HepG2 (cell line): ENCODE measurements around the gene LY6G5B. TPM values are rescaled to one million over a fixed set of nuclear protein-coding genes. Genes with fewer than 3 reads are reported as not detected.

Experiments used
- CBFB ChIP-seq: sonication (generic); formaldehyde crosslinking; IDR thresholded peaks from 2 replicates; pipeline ENCODE4 v1.4.0; 2020; ENCODE audit warnings: missing genetic modification reagents
- ERF ChIP-seq: IDR thresholded peaks from 2 replicates; pipeline ENCODE4 v1.6.1; 2018; ENCODE audit warnings: missing biosample characterization, missing genetic modification reagents
- HDAC6 ChIP-seq: fragments of 200-600 bp; sonication (generic); IDR thresholded peaks from 2 replicates; pipeline ENCODE4 v1.7.0; 2017; ENCODE audit warnings: mild to moderate bottlenecking, antibody characterized with exemption, low read length, low read depth
- HES4 ChIP-seq: sonication (generic); formaldehyde crosslinking; IDR thresholded peaks from 2 replicates; pipeline ENCODE4 v1.9.0; 2021; ENCODE audit warnings: mild to moderate bottlenecking, missing genetic modification reagents, borderline replicate concordance
- MAFF ChIP-seq: IDR thresholded peaks from 2 replicates; pipeline ENCODE4 v1.6.1; 2011; ENCODE audit warnings: low read depth, low read length, improper control_type of control experiment
- NFE2L2 ChIP-seq: fragments of 150-350 bp; IDR thresholded peaks from 2 replicates; pipeline ENCODE4 v1.6.1; 2014; ENCODE audit warnings: low read length
- NR2C2 ChIP-seq: sonication (generic); formaldehyde crosslinking; IDR thresholded peaks from 2 replicates; pipeline ENCODE4 v1.4.0; 2020; ENCODE audit warnings: missing genetic modification reagents, mild to moderate bottlenecking, moderate library complexity, borderline replicate concordance
- RARA ChIP-seq: IDR thresholded peaks from 2 replicates; pipeline ENCODE4 v1.6.1; 2016; ENCODE audit warnings: missing genetic modification reagents, missing compliant biosample characterization
- SAFB2 ChIP-seq: sonication (generic); formaldehyde crosslinking; IDR thresholded peaks from 2 replicates; pipeline ENCODE4 v1.5.1; 2020; ENCODE audit warnings: missing genetic modification reagents, low read depth, mild to moderate bottlenecking, borderline replicate concordance
- SMARCE1 ChIP-seq: fragments of 450-650 bp; IDR thresholded peaks from 2 replicates; pipeline ENCODE4 v1.6.1; 2017; ENCODE audit warnings: borderline replicate concordance
- SNAPC4 ChIP-seq: sonication (generic); formaldehyde crosslinking; IDR thresholded peaks from 2 replicates; pipeline ENCODE4 v1.4.0; 2020; ENCODE audit warnings: mild to moderate bottlenecking, missing genetic modification reagents
- TCF12 ChIP-seq, 2 experiments: fragments of 450-650 bp in 1 of 2; sonication (generic) in 1 of 2; formaldehyde crosslinking in 1 of 2; IDR thresholded peaks; 2 replicates each; pipeline versions ENCODE4 v1.6.1 to v1.8.0; 2017 to 2022; ENCODE audit warnings: antibody characterized with exemption in 1 of 2, mild to moderate bottlenecking in 1 of 2, missing genetic modification reagents in 1 of 2, moderate library complexity in 1 of 2
- ZNF12 ChIP-seq: sonication (generic); formaldehyde crosslinking; IDR thresholded peaks from 2 replicates; pipeline ENCODE4 v1.5.0; 2020; ENCODE audit warnings: missing genetic modification reagents
- ZNF710 ChIP-seq: sonication (generic); formaldehyde crosslinking; IDR thresholded peaks from 2 replicates; pipeline ENCODE4 v1.5.0; 2020; ENCODE audit warnings: mild to moderate bottlenecking, missing genetic modification reagents, borderline replicate concordance
- polyA plus RNA-seq, 8 experiments: library from polyadenylated mRNA; depleted of rRNA in 3 of 8; stranded (reverse) in 7 of 8; unstranded in 1 of 8; fragments of >200 nt; fragmentation: Illumina TruSeq in 4 of 8; extraction: Trizol in 4 of 8; gene quantifications; 2 replicates each; pipeline versions ENCODE4 v1.2.1 to v1.2.3, GENCODE V29; 2011 to 2016; ENCODE audit warnings: low read depth in 4 of 8, missing spikeins in 1 of 8, mixed read lengths in 1 of 8; ENCODE audit not compliant: insufficient read depth in 1 of 8
- total RNA-seq, 5 experiments: library from RNA; depleted of rRNA; stranded (reverse); fragments of >200 nt; fragmentation: Illumina TruSeq; extraction: Trizol; gene quantifications; 2 replicates each; pipeline ENCODE4 v1.2.3, GENCODE V29; 2016; ENCODE audit warnings: low read depth in 1 of 5
- TF ChIP-seq, protein P1 (sequence below): sonication (generic); formaldehyde crosslinking; IDR thresholded peaks from 2 replicates; pipeline ENCODE4 v1.5.0; 2020; ENCODE audit warnings: missing genetic modification reagents, mild to moderate bottlenecking, borderline replicate concordance
- TF ChIP-seq, protein P2 (sequence below): sonication (generic); formaldehyde crosslinking; IDR thresholded peaks from 2 replicates; pipeline ENCODE4 v1.5.0; 2020; ENCODE audit warnings: missing genetic modification reagents

Gene LY6G5B
- total and polyA plus RNA-seq, 2 of the 13 experiments (the other 11 are each of a cell fraction or from before 2014, with no cell fraction given): 7.8 to 15.7 TPM

DNA sequence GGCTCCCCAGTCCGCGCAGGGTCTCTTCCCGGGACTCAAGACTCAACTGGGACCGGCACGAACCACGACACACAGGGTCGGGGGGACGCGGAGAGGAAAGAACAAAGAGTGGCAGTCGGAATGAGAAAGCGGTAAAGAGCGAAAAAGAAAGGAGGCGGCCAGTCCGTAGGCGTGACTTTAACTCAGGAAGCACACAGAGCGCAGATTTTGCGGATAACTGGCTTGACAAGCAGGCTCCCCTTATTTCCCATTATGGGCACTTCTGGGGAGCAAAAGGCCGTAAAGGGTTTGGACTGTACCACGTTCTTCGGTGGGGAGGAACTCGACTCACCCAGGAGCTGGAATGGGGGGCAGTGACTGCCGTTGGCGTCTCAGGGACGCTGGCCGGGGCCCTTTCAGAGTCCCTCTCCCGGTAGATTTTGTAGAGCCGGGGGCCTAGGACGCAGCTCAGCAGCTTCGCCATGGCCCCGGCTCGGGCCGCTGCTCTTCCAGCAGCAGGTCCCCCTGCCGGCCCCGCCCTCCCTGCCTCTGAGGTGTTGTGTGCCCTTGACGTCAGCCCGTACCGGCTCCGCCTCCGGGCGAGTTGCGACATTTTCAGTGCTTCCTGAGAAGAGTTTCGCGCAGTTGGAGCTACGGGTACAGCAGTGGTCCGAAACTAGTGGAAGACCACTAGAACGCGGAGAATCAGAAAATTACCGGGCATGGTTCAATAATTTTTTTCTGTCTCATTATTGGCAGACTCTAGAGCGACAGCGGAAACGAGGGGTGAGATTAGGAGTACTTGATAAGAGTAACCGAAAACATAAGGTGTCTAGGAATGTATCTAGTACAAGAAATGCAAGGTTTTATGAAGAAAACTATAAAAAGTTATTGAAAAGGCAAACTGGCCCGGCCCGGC, 33.3 kb downstream of the LY6G5B start, which contains the start of gene ABHD16A (continued):
- peak; percentile 88 for TF ChIP-seq SNAPC4 (CRISPR knock-in tag)
- no peak for TF ChIP-seq MAFF
- no peak for TF ChIP-seq SMARCE1
- no peak for TF ChIP-seq HDAC6
- TF ChIP-seq, protein P1, sequence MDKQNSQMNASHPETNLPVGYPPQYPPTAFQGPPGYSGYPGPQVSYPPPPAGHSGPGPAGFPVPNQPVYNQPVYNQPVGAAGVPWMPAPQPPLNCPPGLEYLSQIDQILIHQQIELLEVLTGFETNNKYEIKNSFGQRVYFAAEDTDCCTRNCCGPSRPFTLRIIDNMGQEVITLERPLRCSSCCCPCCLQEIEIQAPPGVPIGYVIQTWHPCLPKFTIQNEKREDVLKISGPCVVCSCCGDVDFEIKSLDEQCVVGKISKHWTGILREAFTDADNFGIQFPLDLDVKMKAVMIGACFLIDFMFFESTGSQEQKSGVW (CRISPR knock-in tag): no peak
- TF ChIP-seq HES4 (CRISPR knock-in tag): no peak
- TF ChIP-seq ZNF710 (CRISPR knock-in tag): peak; percentile 86; the same call in 1 of the 2 replicates
- TF ChIP-seq SAFB2: no peak; the same call in 1 of the 2 replicates
- peak; percentile 55; the same call in 1 of the 2 replicates for TF ChIP-seq ZNF12 (CRISPR knock-in tag)
- no peak for TF ChIP-seq TCF12 (IDR thresholded peaks at IDR 0.05)
- no peak; the same call in 1 of the 2 replicates for TF ChIP-seq TCF12 (CRISPR knock-in tag; IDR thresholded peaks at IDR 0.05)
- peak; percentile 93 for TF ChIP-seq ERF
- no peak for TF ChIP-seq NFE2L2
- no peak for TF ChIP-seq RARA (CRISPR knock-in tag)
- TF ChIP-seq CBFB (CRISPR knock-in tag): peak; percentile 55; the same call in 1 of the 2 replicates
- TF ChIP-seq, protein P2, sequence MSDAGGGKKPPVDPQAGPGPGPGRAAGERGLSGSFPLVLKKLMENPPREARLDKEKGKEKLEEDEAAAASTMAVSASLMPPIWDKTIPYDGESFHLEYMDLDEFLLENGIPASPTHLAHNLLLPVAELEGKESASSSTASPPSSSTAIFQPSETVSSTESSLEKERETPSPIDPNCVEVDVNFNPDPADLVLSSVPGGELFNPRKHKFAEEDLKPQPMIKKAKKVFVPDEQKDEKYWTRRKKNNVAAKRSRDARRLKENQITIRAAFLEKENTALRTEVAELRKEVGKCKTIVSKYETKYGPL (CRISPR knock-in tag): 0 out of 2 replicates have a peak, but pooled peaks have one; percentile 17
- TF ChIP-seq NR2C2 (CRISPR knock-in tag): peak; percentile 67; the same call in 1 of the 2 replicates
